Transverse colon (tissue), 4 donors: ENCODE data around the gene C12orf42.

Experiments
- CTCF ChIP-seq, 5 experiments: fragments of 200-600 bp in 3 of 5; fragments of 450-650 bp in 2 of 5; sonication (generic) in 3 of 5; IDR thresholded peaks; 1 replicate in 2 of 5; 2 replicates in 3 of 5; pipeline ENCODE4 v1.5.1; 2016 to 2017; ENCODE audit warnings: antibody characterized with exemption in 5 of 5, inconsistent platforms in 3 of 5, mild to moderate bottlenecking in 2 of 5, moderate library complexity in 1 of 5
- EP300 ChIP-seq: sonication (generic); formaldehyde crosslinking; IDR thresholded peaks from one replicate; pipeline ENCODE4 v1.6.1; 2017; ENCODE audit warnings: antibody characterized with exemption, low read depth
- POLR2A ChIP-seq: fragments of 450-650 bp; IDR thresholded peaks from one replicate; pipeline ENCODE4 v1.6.1; 2016; ENCODE audit warnings: antibody characterized with exemption, mild to moderate bottlenecking, moderate library complexity
- POLR2AphosphoS5 ChIP-seq, 3 donors: sonication (generic); formaldehyde crosslinking; IDR thresholded peaks; one replicate each; pipeline ENCODE4 v1.6.1; 2016; ENCODE audit warnings: antibody characterized with exemption in 3 of 3

GRCh38 chr12:103542078-103542477 is 46.3 kb upstream of the C12orf42 start:
- no peak for TF ChIP-seq POLR2A
- TF ChIP-seq CTCF (IDR thresholded peaks at IDR 0.05): no peak
- no peak for TF ChIP-seq POLR2AphosphoS5 (IDR thresholded peaks at IDR 0.05)
- TF ChIP-seq EP300: no peak
